ENCODE results near the gene PPM1H.

The PPM1H gene

GRCh38 chr12:62934799-62935674 is at the start of gene PPM1H:
Gene PPM1H, minus strand, starts transcription at chr12:62935150. Its CDS starts 414 bp downstream, at chr12:62934736.
- peak; percentile 26 for TF ChIP-seq CTCF (IDR thresholded peaks at IDR 0.05; ENCODE audit: low read depth, low read length)
- DNase-seq (ENCODE audit: extremely low read depth, low read depth): no peak

- no peak for TF ChIP-seq CTCF (IDR thresholded peaks at IDR 0.05; ENCODE audit: low read depth, low read length)
- DNase-seq (ENCODE audit: extremely low read depth, low read depth): no peak
Observed at GRCh38 chr12:62983594-62983993, 48.6 kb upstream of the PPM1H start.

GRCh38 chr12:62978768-62979167 is 43.8 kb upstream of the PPM1H start:
- no peak for TF ChIP-seq CTCF (IDR thresholded peaks at IDR 0.05; ENCODE audit: low read depth, low read length)
- no peak for DNase-seq (ENCODE audit: extremely low read depth, low read depth)

- DNase-seq (ENCODE audit: extremely low read depth, low read depth): no peak
- no peak for TF ChIP-seq CTCF (IDR thresholded peaks at IDR 0.05; ENCODE audit: low read depth, low read length)
Observed at GRCh38 chr12:62977883-62978282, 42.9 kb upstream of the PPM1H start.

GRCh38 chr12:62977418-62977817 is 42.5 kb upstream of the PPM1H start:
- DNase-seq (ENCODE audit: extremely low read depth, low read depth): peak; percentile 41
- no peak for TF ChIP-seq CTCF (IDR thresholded peaks at IDR 0.05; ENCODE audit: low read depth, low read length)

- no peak for TF ChIP-seq CTCF (IDR thresholded peaks at IDR 0.05; ENCODE audit: low read depth, low read length)
- no peak for DNase-seq (ENCODE audit: extremely low read depth, low read depth)
Observed at GRCh38 chr12:62976110-62976662, 41.2 kb upstream of the PPM1H start.

GRCh38 chr12:62971769-62972525 is 37.0 kb upstream of the PPM1H start:
- no peak for TF ChIP-seq CTCF (IDR thresholded peaks at IDR 0.05; ENCODE audit: low read depth, low read length)
- no peak for DNase-seq (ENCODE audit: extremely low read depth, low read depth)

All from AG09319 (cell line).